NCI-H446 treated with DMSO at 0.1 percent for 48 hours (cell line): Measurements from ENCODE around the gene CELF5.

Source experiments
- DNase-seq: peaks from one replicate; lab custom pipeline; 2025; lab: John Stamatoyannopoulos, UW

Gene CELF5

DNA sequence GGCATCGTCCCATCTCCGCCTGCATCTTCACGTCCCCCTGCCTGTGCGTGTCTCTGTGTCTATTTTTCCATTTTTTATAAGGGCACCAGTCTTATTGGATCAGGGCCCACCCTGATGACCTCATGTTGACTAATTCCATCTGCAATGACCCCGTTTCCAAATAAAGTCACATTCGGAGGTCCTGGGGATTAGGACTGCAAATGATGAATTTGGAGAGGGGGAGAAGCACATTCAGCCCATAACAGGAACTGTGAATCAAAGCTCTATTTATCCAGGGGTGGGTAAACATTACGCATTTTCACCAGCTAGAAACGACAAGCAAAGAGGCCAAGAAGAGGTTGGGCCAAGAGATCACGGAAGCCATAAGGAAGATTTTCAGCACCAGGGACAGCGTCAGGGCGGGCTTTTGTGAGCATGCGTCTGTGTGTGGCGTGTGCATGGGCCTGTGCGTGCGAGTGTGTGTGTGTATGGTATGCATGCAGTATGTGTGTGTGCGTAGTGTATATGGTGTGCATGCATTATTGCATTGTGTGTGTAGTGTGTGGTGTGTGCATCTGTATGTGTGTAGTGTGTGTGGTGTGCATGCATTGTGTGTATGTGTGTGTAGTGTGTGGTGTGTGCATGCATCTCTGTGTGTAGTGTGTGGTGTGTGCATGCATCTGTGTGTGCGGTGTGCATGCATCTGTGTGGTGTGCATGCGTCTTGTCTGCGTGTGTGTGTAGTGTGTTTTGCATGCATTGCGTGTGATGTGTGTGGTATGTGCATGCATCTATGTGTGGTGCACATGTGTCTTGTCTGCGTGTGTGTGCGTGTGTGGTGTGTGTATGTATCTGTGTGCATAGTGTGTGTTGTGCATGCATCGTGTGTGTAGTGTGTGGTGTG, 19.6 kb downstream of the CELF5 start:
- no peak for DNase-seq

DNA sequence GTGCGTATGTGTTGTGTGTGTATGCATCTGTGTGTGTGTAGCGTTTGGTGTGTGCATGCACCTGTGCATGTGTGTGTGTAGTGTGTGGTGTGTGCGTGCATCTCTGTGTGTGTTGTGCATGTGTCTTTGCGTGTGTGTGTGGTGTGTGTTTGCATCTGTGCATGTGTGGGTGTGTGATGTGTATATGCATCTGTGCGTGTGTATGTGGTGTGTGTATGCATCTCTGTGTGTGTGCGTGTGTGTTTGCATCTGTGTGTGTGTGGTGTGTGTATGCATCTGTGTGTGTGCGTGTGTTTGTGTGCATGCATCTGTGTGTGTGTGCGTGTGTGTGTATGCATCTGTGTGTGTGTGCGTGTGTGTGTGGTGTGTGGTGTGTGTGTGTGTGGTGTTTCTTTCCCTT, 20.6 kb downstream of the CELF5 start:
- DNase-seq: no peak

DNA sequence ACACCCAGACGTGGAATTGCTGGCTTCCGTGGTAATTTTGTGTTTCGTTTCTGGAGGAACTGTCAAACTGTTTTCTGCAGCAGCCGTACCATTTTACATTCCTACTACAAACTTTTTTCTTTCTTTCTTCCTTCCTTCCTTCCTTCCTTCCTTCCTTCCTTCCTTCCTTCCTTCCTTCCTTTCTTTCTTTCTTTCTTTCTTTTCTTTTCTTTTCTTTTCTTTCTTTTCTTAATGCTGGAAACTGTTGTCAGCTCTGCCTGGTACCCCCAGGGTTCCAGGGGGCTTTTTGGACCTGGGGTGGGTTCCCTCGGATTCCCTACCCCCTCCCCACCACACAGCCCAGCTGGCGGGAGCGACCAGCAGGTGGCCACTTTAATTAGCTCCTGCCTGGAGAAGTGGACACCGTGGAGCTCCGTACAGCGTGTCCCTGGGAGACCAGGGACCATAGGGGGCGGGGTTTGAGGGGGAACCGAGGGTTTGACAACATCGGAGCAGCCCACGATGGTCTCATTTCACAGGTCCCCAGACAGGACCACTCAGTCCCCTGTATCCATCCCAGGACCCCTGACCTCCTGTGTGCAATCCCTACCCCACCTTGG, 24.4 kb downstream of the CELF5 start:
- no peak for DNase-seq

DNA sequence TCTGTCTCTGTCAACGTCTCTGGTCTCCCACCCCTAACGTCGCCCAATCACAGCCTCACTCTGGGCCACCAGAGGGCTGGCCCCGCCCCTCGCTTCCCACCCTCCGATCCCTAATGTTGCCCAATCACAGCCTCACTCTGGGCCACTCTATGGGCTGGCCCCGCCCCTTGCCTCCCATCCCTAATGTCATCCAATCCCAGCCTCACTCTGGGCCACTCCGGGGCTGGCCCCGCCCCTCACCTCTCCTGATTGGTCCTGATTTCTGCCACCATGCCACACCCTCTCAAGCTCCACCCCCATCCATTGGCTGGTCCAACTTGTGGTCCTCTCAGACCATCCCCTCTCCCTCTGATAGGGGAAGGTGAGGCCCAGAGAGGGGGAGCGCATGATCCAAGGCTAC, 24.9 kb downstream of the CELF5 start:
- DNase-seq: no peak

DNA sequence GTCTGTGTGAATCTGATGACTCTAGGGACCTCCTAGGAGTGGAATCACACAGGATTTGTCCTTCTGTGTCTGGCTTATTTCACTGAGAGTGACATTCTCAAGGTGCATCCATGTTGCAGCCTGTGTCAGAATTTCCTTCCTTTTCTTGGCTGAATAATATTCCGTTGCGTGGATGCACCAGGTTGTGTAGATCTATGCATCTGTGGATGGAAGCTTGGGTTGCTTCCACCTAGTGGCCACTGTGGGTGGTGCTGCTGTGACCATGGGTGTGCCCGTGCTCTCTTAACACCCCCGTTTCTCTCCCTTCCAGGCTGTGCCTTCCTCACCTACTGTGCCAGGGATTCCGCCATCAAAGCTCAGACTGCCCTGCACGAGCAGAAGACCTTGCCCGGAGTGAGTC, 26.2 kb downstream of the CELF5 start:
- no peak for DNase-seq

DNA sequence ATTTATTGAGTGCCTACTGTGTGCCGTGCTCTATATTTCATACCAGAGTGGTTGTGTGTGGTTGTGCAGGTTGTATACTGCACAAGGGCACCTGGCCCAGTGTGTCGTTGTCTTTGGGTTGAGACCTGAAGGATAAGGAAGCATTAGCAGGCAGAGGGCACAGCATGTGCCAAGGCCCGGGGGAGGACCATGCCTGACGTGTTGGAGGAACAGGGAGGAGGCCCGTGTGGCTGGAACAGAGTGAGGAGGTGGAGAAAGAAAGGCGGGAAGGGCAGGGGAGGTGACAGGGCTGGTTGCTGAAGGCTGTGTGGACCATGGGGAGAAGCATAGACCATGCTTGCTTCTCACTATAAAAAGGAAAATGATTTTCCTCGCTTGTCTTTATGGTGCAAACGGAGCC, 26.8 kb downstream of the CELF5 start:
- DNase-seq: no peak

DNA sequence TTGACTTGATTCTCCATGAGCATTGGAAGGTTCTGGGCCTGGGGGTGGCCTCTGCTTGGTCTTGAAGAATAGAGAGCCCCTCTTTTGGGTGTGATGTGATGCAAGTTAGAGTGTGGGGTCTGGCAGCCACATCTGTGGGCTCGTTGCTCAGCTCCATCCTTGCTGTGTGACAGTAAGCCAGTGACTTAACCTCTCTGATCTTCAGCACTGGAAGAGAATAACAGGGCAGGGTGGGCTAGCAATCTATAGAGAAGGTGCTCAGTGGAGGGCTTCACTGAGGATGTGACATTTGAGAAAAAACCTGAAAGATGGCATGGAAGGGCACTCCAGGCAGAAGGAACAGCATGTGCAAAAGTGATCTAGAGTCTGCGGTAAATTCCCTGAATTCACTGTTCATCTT, 28.2 kb downstream of the CELF5 start:
- DNase-seq: no peak

DNA sequence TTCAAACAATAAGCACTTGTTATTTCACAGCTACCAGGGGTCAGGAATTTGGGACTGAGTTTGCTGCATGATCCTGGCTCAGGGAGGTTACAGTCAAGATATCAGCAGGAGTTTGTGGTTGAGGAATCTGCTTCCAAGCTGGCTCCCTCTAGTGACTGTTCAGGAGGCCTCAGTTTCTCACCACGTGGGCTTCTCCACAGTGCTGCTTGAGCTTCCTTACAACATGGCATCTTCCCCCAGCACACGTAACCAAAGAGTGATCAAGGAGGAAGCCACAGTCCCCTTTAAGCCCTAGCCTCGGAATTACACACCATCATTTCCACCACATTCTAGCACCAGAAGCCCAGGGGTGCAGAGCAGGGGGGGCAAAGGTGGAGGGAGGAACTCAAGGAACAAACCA, 28.8 kb downstream of the CELF5 start:
- DNase-seq: no peak

DNA sequence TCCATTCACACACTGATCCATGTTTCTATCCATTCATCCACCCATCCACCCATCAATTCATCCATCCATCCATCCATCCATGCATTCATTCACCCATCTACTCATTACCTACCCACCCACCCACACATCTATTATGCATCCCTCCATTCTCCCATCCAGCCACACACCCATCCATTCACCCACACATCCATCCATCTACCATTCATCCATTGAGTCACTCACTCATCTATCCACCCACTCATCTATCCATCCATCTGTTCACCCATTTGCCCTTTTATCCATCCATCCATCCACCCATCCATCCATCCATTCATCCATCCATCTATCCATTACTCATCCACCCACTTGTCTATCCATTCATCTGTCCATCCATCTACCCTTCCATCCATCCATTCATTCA, 30.1 kb downstream of the CELF5 start:
- DNase-seq: no peak

DNA sequence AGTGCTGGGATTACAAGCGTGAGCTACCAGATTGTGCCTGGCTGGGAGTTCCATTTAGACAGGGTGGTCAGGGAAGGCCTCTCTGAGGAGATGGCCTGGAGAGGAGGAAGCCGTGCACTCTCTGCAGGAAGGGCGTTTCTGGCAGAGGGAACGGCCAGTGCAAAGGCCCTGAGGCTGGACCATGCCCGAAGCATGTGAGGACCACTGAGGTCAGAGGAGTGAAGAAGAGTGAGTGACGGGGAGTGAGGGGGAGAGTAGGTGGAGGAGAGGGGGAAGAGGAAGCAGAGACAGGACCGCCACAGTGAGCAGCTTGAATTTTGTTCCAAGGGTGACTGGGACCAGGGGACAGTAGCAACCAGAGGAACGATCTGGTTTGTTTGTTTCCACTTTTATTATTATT, 32.6 kb downstream of the CELF5 start:
- DNase-seq: no peak

DNA sequence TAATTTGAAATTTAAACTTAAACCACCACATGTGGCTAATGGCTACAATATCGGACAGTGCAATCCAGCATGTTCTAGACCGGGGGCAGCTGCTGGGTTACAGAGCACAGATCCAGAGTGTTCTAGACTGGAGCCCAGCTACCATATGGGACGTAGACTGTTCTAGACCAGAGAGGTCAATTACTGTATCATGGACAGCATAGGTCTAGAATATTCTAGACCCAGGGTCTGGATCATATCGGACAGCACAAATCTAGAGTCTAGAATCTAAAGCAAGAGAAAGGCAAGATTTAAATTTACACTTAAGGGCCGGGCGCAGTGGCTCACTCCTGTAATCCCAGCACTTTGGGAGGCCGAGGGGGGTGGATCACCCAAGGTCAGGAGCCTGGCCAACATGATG, 37.9 kb downstream of the CELF5 start:
- no peak for DNase-seq

DNA sequence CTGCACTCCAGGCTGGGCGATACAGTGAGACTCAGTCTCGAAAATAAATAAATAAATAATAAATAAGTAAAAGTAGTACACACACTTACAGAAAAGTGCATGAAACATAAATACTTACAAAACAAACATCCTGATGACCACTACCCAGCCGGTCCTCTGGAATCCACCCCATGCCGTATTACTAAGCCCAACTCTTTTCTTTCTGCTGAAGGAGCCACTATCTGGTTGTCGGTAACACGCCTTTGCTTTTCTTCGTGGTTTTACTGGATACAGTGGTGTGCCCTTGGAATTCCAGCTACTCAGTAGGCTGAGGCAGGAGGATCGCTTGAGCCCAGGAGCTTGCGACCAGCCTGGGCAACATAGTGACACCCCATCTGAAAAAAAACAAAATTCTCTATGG, 39.4 kb downstream of the CELF5 start:
- no peak for DNase-seq

DNA sequence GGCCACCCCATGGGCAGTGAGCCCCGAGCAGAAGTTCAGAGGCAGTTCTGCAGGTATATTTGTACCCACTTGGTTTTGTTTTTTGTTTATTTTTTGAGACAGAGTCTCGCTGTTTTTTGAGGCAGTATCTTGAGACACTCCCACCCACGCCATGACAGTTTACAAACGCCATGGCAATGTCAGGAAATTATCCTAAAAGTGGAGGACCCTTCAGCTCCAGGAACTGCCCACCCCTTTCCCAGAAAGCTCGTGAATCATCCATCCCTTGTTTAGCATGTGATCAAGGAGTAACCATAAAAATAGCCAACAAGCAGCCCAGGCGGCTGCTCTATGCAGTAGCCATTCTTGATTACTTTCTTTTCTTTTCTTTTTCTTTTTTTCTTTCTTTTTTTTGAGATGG, 41.0 kb downstream of the CELF5 start:
- DNase-seq: no peak

DNA sequence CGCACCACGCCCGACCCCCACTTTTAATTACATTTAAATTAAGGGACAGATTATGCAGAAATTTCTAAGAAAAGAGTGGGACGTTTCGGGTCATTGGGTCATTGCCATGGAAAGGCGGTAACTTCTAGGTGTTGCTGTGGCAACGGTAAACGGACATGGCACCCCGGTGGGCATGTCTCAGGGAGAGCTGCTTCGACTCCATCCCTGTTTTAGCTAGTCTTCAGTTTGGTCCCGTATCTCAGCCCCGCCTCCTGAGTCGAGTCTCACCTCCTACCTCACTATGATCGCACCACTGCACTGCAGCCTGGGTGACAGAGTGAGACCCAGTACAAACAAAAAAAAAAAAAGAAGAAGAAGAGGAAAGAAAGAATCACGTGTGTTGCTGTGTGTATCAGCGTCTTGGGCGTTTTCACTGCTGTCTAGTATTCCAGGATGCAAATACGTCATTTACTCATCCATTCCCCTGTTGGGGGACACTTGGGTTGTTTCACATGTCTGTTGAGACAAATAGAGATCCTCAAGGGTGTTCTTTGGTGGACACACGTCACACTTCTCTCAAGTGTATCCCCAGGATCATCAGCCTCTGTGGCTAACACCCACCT, 41.7 kb downstream of the CELF5 start:
- no peak for DNase-seq

DNA sequence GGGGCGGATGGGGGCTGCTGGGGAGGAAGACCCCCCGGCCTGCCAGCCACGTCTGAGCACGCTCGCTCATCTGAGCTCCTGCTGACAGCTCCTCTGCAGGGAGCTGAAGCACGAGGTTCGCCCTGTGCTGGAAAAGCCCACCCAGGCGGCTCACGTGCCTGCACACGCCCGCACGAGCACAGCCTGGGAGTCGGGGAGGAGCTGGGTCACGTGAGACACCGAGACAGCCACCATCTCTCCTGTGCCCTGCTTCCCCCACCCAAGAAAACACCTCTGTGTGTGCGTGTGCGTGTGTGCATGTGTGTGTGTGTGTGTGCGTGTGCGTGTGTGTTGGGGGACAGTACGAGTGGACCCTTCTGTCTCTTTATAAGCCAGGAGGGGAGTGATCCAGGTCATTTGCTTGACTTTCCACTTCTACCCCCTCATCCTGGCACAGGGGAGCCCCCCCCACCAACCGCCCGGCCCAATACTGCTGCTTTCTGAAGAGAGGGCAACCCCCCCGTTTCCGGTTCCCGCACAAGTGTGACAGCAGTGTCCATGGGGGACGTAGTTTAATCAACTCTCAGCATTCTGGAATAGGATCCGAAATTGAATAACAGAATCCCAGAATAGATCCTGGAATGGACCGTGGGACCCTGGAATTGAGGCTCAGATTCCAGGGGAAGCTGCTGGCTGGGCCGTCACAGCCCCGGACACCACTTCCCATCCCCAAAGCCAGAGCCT, 42.5 kb downstream of the CELF5 start:
- DNase-seq: no peak

DNA sequence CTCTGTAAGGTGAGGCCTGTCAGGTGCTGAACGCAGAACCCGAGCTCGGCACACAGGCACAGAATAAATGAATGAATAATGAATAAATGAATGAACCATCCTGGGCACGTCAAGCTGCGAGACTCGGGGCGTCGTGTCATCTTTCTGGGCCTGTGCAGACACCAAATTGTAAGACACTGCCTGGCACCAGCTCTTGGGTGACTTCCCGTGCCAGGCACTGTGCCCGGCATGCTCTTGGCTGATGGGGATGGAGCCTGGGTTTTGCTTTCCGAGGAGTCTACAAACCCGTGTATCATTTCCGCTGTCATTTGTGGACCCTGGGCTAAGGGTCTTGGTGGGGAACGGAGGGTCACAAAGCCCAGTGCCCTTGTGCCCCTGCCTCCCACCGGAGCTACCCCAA, 43.9 kb downstream of the CELF5 start:
- DNase-seq: no peak

DNA sequence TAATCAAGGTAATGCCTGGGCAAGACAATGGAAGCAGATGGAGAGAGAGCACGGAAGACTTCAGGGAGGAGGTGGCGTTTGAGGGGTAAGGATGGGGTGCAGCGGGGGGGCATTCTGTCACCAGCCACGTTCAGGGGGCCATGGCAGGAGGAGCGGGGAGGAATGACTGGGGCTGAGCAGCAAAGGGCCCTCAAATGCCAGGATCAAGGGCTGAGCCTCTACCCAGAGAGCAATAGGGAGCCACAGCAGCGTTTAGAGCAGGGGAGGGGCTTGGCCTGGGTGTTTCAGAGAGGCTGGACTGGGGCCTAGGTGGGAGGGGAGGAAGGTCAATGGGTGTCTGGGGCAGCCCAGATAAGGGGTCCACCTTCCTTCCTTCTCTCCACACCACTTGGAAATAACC, 44.3 kb downstream of the CELF5 start:
- no peak for DNase-seq

DNA sequence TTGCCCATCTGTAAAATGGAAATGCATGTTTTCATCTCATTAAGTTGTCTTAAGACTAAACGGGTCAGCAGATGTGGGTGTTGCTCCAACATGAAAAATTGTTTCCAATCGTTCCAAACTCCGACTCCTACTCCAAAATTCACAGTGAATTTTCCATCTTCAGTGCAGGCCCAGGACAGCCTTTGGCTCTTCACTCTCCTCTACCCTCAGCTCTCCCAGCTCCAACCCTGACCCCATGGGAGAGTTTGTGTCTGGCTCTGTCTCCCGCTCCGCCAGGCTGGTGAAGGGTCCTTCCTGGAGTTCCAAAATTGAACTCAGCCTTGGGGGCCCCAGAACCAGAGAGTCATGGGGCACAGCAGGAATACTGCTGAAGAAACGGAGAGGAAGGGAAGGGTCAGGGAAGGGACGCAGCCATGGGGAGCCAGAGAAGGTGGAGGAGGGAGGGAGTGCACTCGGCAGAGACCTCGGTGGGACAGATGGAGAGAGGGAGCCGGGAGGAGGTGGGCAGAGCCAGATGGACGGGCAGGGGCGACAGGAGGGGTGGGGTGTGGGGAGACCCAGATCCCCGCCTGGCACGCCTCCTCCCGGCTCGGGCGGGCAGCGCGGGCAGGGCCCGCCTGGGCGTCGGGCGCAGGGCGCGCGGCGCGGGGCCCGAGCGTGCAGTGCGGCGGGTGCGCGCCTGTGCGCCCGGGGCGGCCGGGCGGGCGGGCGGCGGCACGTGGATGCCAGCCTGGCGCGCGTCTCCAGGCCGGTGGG, 45.6 kb downstream of the CELF5 start:
- no peak for DNase-seq

DNA sequence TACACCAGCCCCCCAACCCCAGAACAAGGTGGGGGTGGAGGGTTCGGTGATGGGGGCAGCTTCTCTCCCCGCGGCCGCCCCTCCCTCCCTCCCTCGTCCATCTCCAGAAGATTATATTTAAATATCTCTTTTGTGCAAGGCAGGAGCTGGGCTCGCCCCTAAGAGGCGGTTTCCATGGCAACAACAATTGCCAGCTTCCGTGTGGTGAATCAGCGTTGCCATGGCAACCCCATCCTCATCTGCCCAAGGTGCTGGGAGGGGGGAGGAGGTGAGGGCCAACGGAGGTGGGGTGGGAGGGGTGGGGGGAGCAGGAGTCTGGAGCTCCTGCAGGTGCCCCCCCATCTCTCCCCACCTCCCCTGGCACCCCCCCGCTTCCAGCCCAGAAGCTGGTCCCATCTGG, 46.4 kb downstream of the CELF5 start:
- peak; percentile 41 for DNase-seq

DNA sequence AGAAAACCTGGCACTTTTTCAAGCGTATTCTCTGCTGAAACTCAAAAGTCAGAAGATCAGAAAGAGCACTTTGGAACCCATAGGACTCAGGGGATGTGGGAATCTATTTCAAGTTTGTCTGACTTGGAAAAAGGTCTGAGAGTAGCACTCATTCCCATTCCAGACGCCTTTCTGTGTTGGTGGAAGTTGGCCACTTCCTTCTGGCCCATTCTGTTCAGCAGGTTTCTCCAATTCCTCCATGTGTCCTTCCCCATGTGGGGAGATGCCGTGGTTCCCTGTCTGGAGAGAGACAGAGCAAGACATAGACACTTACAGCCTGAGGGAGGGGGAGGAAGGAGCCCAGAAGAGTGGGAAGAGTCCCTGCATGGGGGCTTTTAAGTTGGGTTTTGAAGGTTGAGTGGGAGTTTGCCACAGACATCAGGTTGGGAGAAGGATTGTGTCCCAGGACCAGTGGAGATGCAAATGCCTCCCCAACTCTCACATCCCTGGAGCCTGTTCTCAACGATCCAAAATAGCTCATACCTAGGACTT, 48.0 kb downstream of the CELF5 start:
- no peak for DNase-seq

DNA sequence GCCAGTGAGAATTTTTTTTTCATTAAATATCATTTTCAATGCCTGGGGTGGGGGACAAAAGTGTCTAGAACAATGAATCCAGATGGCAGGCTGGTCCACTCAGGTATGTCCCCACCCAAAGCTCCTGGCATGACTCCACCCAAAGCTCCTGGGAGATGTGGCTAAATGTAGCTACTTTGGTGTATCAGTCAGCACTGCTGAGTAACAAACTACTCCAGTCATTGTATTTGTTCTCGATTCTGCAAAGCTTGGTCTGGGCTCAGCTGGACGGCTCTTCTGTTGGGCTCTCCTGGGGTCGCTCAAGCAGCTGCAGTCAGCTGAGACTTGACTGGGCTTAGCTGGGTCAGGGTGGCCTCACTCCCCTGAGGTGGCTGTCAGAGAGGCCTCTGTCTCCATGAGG, 48.5 kb downstream of the CELF5 start:
- no peak for DNase-seq
